Measurements from ENCODE around the gene HOXB4. TPM values are rescaled to one million over a fixed set of nuclear protein-coding genes. Genes with fewer than 3 reads are reported as not detected.

Gene HOXB4
- total and polyA plus RNA-seq, 10 of the 15 experiments (the other 5 are each of a cell fraction or from before 2014, with no cell fraction given), result 0.35 to 5.8 (median 3.0) TPM

GRCh38 chr17:48598736-48599135, 20.6 kb upstream of the HOXB4 start:
- RAD21 ChIA-PET (ENCODE audit: unreplicated experiment), result interaction anchor here (1.0 to 1.2 kb wide), 2 partner anchors 280 to 518 kb away, joined by 3 read pairs; no protein-coding TSS in a partner anchor
- intact Hi-C loops (cut with micrococcal nuclease; ENCODE audit: unreplicated experiment) (no loop called here), in situ Hi-C loops (cut with MboI) (loop anchor here (5.0 kb wide), 1 partner anchor 336 kb away; no protein-coding TSS in a partner anchor)
- peaks cover 10% of the 10 kb centered on the region for H3K4me1 ChIP-seq (ENCODE audit: control insufficient read depth, insufficient read depth, low read length)
- H3K27ac ChIP-seq (ENCODE audit: control insufficient read depth, insufficient read depth), result no peak overlapping the region
- no peak for FAIRE-seq
- no peaks in the 10 kb centered on the region for H3K79me2 ChIP-seq (ENCODE audit: control insufficient read depth, insufficient read depth, low read length)
- no peak overlapping the region for H3K9ac ChIP-seq (ENCODE audit: control insufficient read depth, insufficient read depth, low read length)
- no peak overlapping the region for H3K4me3 ChIP-seq
- POLR2A ChIA-PET, result no interaction called here
- TF ChIP-seq RB1 (IDR thresholded peaks at IDR 0.05; ENCODE audit: borderline replicate concordance) (no peak), USF2 (IDR thresholded peaks at IDR 0.05; ENCODE audit: borderline replicate concordance, low read depth, low read length) (no peak), HDGF (IDR thresholded peaks at IDR 0.05) (no peak), YY1 (IDR thresholded peaks at IDR 0.05; ENCODE audit: low read depth, low read length) (no peak), FOS (IDR thresholded peaks at IDR 0.05; ENCODE audit: borderline replicate concordance, extremely low read depth, insufficient read length) (no peak), CREB1 (IDR thresholded peaks at IDR 0.05; ENCODE audit: low read depth) (no peak), TBL1XR1 (IDR thresholded peaks at IDR 0.05; ENCODE audit: low read depth, low read length) (no peak), SMARCA5 (IDR thresholded peaks at IDR 0.05) (no peak), BACH1 (IDR thresholded peaks at IDR 0.05; ENCODE audit: borderline replicate concordance) (no peak), TCF3 (IDR thresholded peaks at IDR 0.05; ENCODE audit: borderline replicate concordance, insufficient read depth, low read depth, low read length) (no peak), BMI1 (IDR thresholded peaks at IDR 0.05; ENCODE audit: borderline replicate concordance) (no peak), BHLHE40 (IDR thresholded peaks at IDR 0.05; ENCODE audit: borderline replicate concordance in 1 of 2, low read depth in 2 of 2, low read length in 1 of 2) (no peak), SMAD1 (IDR thresholded peaks at IDR 0.05; ENCODE audit: low read depth, partially characterized antibody) (no peak), MYC (IDR thresholded peaks at IDR 0.05; ENCODE audit: insufficient read depth, insufficient read length, insufficient replicate concordance, low read length, severe bottlenecking) (no peak)
- no peaks in the 10 kb centered on the region for H3K9me3 ChIP-seq (replicated peaks; ENCODE audit: control insufficient read depth, insufficient read depth, low read length)
- BruUV-seq (replicated peaks), result no TSS peak
- no peaks in the 10 kb centered on the region for H3K36me3 ChIP-seq (ENCODE audit: control insufficient read depth in 2 of 2, insufficient read depth in 2 of 2, low read length in 1 of 2)
- DNase-seq (ENCODE audit: low read depth, low spot score), result no peak
- H2AFZ ChIP-seq (ENCODE audit: control insufficient read depth, low read depth, low read length), result no peak overlapping the region
- SMC1A ChIA-PET (ENCODE audit: uncharacterized antibody, unreplicated experiment), result interaction anchor here (0.8 to 1.1 kb wide), 2 partner anchors 10 to 263 kb away, joined by 3 to 4 read pairs; no protein-coding TSS in a partner anchor
- ATAC-seq, result no peak
- H4K20me1 ChIP-seq (ENCODE audit: control insufficient read depth, insufficient read depth), result no peaks in the 10 kb centered on the region
- H3K27me3 ChIP-seq (replicated peaks in 1 of 2; ENCODE audit: control insufficient read depth in 2 of 2, insufficient read depth in 2 of 2, low read length in 1 of 2), result peaks cover 15 to 47% of the 10 kb centered on the region in 2 experiments
- H3K4me2 ChIP-seq (ENCODE audit: control insufficient read depth, insufficient read depth), result no peak overlapping the region
- 43% methylated on average over 7 of the region's 7 CpGs for WGBS (ENCODE audit: insufficient coverage, insufficient replicate concordance, low lambda C conversion rate, missing lambda C conversion rate)
- CTCF ChIA-PET, result interaction anchor here (1.6 to 2.2 kb wide), 2 partner anchors 20 to 247 kb away, joined by 5 to 7 read pairs; no protein-coding TSS in a partner anchor

Measured in GM12878 (cell line).